ENCODE data around the gene FOSB.

FOSB gene

GRCh38 chr19:45471931-45472562 is 4.3 kb downstream of the FOSB start:
- no peak overlapping the region for H3K4me3 ChIP-seq (ENCODE audit: low read depth in 1 of 2, low read length in 2 of 2)
- peaks cover 9 to 26% of the 10 kb centered on the region in 2 donors for H3K4me1 ChIP-seq (ENCODE audit: control insufficient read depth in 1 of 2, insufficient read depth in 2 of 2, low read length in 2 of 2)
- H3K9me3 ChIP-seq (ENCODE audit: control insufficient read depth in 1 of 2, low read length in 2 of 2), result no peaks in the 10 kb centered on the region
- H3K36me3 ChIP-seq (ENCODE audit: control insufficient read depth in 1 of 2, insufficient read depth in 2 of 2, low read length in 2 of 2), result no peaks in the 10 kb centered on the region
- peaks cover 0 to 7% of the 10 kb centered on the region in 2 donors for H3K27me3 ChIP-seq (ENCODE audit: control insufficient read depth in 1 of 2, insufficient read depth in 2 of 2, low read length in 2 of 2)
- H3K9ac ChIP-seq (ENCODE audit: low read depth in 1 of 2, low read length in 2 of 2), result no peak overlapping the region
- H3K27ac ChIP-seq (ENCODE audit: low read depth, low read length), result no peak overlapping the region

DNA sequence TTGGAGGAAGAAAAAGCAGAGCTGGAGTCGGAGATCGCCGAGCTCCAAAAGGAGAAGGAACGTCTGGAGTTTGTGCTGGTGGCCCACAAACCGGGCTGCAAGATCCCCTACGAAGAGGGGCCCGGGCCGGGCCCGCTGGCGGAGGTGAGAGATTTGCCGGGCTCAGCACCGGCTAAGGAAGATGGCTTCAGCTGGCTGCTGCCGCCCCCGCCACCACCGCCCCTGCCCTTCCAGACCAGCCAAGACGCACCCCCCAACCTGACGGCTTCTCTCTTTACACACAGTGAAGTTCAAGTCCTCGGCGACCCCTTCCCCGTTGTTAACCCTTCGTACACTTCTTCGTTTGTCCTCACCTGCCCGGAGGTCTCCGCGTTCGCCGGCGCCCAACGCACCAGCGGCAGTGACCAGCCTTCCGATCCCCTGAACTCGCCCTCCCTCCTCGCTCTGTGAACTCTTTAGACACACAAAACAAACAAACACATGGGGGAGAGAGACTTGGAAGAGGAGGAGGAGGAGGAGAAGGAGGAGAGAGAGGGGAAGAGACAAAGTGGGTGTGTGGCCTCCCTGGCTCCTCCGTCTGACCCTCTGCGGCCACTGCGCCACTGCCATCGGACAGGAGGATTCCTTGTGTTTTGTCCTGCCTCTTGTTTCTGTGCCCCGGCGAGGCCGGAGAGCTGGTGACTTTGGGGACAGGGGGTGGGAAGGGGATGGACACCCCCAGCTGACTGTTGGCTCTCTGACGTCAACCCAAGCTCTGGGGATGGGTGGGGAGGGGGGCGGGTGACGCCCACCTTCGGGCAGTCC is 5.0 kb downstream of the FOSB start:
- Histone ChIP-seq H3K9ac (ENCODE audit: low read depth in 1 of 2, low read length in 2 of 2) (peak overlapping the region in 1 of 2 donors; percentile 15), H3K9me3 (ENCODE audit: control insufficient read depth in 1 of 2, low read length in 2 of 2) (no peaks in the 10 kb centered on the region), H3K4me1 (ENCODE audit: control insufficient read depth in 1 of 2, insufficient read depth in 2 of 2, low read length in 2 of 2) (peaks cover 8 to 27% of the 10 kb centered on the region in 2 donors), H3K4me3 (ENCODE audit: low read depth in 1 of 2, low read length in 2 of 2) (no peak overlapping the region), H3K36me3 (ENCODE audit: control insufficient read depth in 1 of 2, insufficient read depth in 2 of 2, low read length in 2 of 2) (no peaks in the 10 kb centered on the region), H3K27me3 (ENCODE audit: control insufficient read depth in 1 of 2, insufficient read depth in 2 of 2, low read length in 2 of 2) (peaks cover 0 to 7% of the 10 kb centered on the region in 2 donors), H3K27ac (ENCODE audit: low read depth, low read length) (no peak overlapping the region)

DNA sequence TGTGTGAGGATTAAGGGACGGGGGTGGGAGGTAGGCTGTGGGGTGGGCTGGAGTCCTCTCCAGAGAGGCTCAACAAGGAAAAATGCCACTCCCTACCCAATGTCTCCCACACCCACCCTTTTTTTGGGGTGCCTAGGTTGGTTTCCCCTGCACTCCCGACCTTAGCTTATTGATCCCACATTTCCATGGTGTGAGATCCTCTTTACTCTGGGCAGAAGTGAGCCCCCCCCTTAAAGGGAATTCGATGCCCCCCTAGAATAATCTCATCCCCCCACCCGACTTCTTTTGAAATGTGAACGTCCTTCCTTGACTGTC is 5.5 kb downstream of the FOSB start:
- peaks cover 0 to 7% of the 10 kb centered on the region in 2 donors for H3K27me3 ChIP-seq (ENCODE audit: control insufficient read depth in 1 of 2, insufficient read depth in 2 of 2, low read length in 2 of 2)
- H3K27ac ChIP-seq (ENCODE audit: low read depth, low read length), result no peak overlapping the region
- peaks cover 13 to 27% of the 10 kb centered on the region in 2 donors for H3K4me1 ChIP-seq (ENCODE audit: control insufficient read depth in 1 of 2, insufficient read depth in 2 of 2, low read length in 2 of 2)
- no peaks in the 10 kb centered on the region for H3K36me3 ChIP-seq (ENCODE audit: control insufficient read depth in 1 of 2, insufficient read depth in 2 of 2, low read length in 2 of 2)
- H3K9ac ChIP-seq (ENCODE audit: low read depth in 1 of 2, low read length in 2 of 2), result no peak overlapping the region
- no peak overlapping the region for H3K4me3 ChIP-seq (ENCODE audit: low read depth in 1 of 2, low read length in 2 of 2)
- no peaks in the 10 kb centered on the region for H3K9me3 ChIP-seq (ENCODE audit: control insufficient read depth in 1 of 2, low read length in 2 of 2)

GRCh38 chr19:45473682-45474605 is 6.1 kb downstream of the FOSB start:
- Histone ChIP-seq H3K4me1 (ENCODE audit: control insufficient read depth in 1 of 2, insufficient read depth in 2 of 2, low read length in 2 of 2) (peaks cover 13 to 25% of the 10 kb centered on the region in 2 donors), H3K9ac (ENCODE audit: low read depth in 1 of 2, low read length in 2 of 2) (no peak overlapping the region), H3K27me3 (ENCODE audit: control insufficient read depth in 1 of 2, insufficient read depth in 2 of 2, low read length in 2 of 2) (peaks cover 0 to 7% of the 10 kb centered on the region in 2 donors), H3K36me3 (ENCODE audit: control insufficient read depth in 1 of 2, insufficient read depth in 2 of 2, low read length in 2 of 2) (no peaks in the 10 kb centered on the region), H3K4me3 (ENCODE audit: low read depth in 1 of 2, low read length in 2 of 2) (no peak overlapping the region), H3K9me3 (ENCODE audit: control insufficient read depth in 1 of 2, low read length in 2 of 2) (no peaks in the 10 kb centered on the region), H3K27ac (ENCODE audit: low read depth, low read length) (no peak overlapping the region)

DNA sequence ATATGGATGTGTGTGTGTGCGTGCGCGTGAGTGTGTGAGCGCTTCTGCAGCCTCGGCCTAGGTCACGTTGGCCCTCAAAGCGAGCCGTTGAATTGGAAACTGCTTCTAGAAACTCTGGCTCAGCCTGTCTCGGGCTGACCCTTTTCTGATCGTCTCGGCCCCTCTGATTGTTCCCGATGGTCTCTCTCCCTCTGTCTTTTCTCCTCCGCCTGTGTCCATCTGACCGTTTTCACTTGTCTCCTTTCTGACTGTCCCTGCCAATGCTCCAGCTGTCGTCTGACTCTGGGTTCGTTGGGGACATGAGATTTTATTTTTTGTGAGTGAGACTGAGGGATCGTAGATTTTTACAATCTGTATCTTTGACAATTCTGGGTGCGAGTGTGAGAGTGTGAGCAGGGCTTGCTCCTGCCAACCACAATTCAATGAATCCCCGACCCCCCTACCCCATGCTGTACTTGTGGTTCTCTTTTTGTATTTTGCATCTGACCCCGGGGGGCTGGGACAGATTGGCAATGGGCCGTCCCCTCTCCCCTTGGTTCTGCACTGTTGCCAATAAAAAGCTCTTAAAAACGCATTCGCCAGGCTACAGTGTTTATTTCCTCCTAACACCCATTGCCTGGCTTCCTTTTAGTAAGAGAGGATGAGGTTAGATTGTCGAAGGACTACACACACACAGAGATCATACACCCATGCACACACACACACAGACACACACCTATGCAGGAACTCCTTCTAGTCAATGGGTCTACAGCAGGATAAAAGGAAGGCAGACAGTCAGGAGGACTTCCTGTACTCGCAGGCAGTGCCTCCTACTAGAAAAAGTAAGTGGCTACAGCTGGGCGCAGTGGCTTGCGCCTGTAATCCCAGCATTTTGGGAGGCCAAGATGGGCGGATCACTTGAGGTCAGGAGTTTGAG is 7.1 kb downstream of the FOSB start:
- H3K27me3 ChIP-seq (ENCODE audit: control insufficient read depth in 1 of 2, insufficient read depth in 2 of 2, low read length in 2 of 2), result peaks cover 0 to 7% of the 10 kb centered on the region in 2 donors
- H3K9ac ChIP-seq (ENCODE audit: low read depth in 1 of 2, low read length in 2 of 2), result no peak overlapping the region
- no peak overlapping the region for H3K27ac ChIP-seq (ENCODE audit: low read depth, low read length)
- no peak overlapping the region for H3K4me3 ChIP-seq (ENCODE audit: low read depth in 1 of 2, low read length in 2 of 2)
- no peaks in the 10 kb centered on the region for H3K9me3 ChIP-seq (ENCODE audit: control insufficient read depth in 1 of 2, low read length in 2 of 2)
- no peaks in the 10 kb centered on the region for H3K36me3 ChIP-seq (ENCODE audit: control insufficient read depth in 1 of 2, insufficient read depth in 2 of 2, low read length in 2 of 2)
- H3K4me1 ChIP-seq (ENCODE audit: control insufficient read depth in 1 of 2, insufficient read depth in 2 of 2, low read length in 2 of 2), result peaks cover 12 to 21% of the 10 kb centered on the region in 2 donors

GRCh38 chr19:45475537-45476291 is 7.9 kb downstream of the FOSB start:
- H3K9me3 ChIP-seq (ENCODE audit: control insufficient read depth in 1 of 2, low read length in 2 of 2), result no peaks in the 10 kb centered on the region
- H3K27ac ChIP-seq (ENCODE audit: low read depth, low read length), result no peak overlapping the region
- peaks cover 6 to 13% of the 10 kb centered on the region in 2 donors for H3K4me1 ChIP-seq (ENCODE audit: control insufficient read depth in 1 of 2, insufficient read depth in 2 of 2, low read length in 2 of 2)
- H3K4me3 ChIP-seq (ENCODE audit: low read depth in 1 of 2, low read length in 2 of 2), result no peak overlapping the region
- no peak overlapping the region for H3K9ac ChIP-seq (ENCODE audit: low read depth in 1 of 2, low read length in 2 of 2)
- peaks cover 0 to 7% of the 10 kb centered on the region in 2 donors for H3K27me3 ChIP-seq (ENCODE audit: control insufficient read depth in 1 of 2, insufficient read depth in 2 of 2, low read length in 2 of 2)
- no peaks in the 10 kb centered on the region for H3K36me3 ChIP-seq (ENCODE audit: control insufficient read depth in 1 of 2, insufficient read depth in 2 of 2, low read length in 2 of 2)

DNA sequence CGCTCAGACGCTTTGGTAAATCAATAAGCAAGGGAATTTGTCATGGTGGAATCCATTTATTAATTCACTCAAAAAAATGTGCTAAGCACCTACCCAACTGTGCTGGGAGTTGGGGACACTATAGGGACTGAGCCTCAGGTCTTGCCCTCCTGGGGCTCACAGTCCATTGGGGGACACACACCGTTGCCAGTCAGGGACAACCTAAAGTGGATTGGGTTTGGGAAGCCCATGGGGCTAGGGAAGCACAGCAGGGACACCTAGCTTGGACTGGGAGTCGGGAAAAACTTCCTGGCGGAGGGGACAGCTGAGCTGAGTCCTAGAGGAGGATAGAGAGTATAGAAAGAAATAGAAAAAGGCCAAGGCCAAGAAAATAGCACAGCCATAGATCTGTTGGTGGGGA is 8.5 kb downstream of the FOSB start:
- Histone ChIP-seq H3K36me3 (ENCODE audit: control insufficient read depth in 1 of 2, insufficient read depth in 2 of 2, low read length in 2 of 2) (no peaks in the 10 kb centered on the region), H3K4me3 (ENCODE audit: low read depth in 1 of 2, low read length in 2 of 2) (no peak overlapping the region), H3K4me1 (ENCODE audit: control insufficient read depth in 1 of 2, insufficient read depth in 2 of 2, low read length in 2 of 2) (peaks cover 6 to 12% of the 10 kb centered on the region in 2 donors), H3K27me3 (ENCODE audit: control insufficient read depth in 1 of 2, insufficient read depth in 2 of 2, low read length in 2 of 2) (peaks cover 0 to 7% of the 10 kb centered on the region in 2 donors), H3K9me3 (ENCODE audit: control insufficient read depth in 1 of 2, low read length in 2 of 2) (no peaks in the 10 kb centered on the region), H3K27ac (ENCODE audit: low read depth, low read length) (no peak overlapping the region), H3K9ac (ENCODE audit: low read depth in 1 of 2, low read length in 2 of 2) (no peak overlapping the region)

GRCh38 chr19:45477186-45477585 is 9.4 kb downstream of the FOSB start:
- Histone ChIP-seq H3K27me3 (ENCODE audit: control insufficient read depth in 1 of 2, insufficient read depth in 2 of 2, low read length in 2 of 2) (peaks cover 0 to 7% of the 10 kb centered on the region in 2 donors), H3K36me3 (ENCODE audit: control insufficient read depth in 1 of 2, insufficient read depth in 2 of 2, low read length in 2 of 2) (no peaks in the 10 kb centered on the region)

More at GRCh38 chr19:45477186-45477585, 9.4 kb downstream of the FOSB start:
- Histone ChIP-seq H3K4me3 (ENCODE audit: low read depth in 1 of 2, low read length in 2 of 2) (no peak overlapping the region), H3K27ac (ENCODE audit: low read depth, low read length) (no peak overlapping the region), H3K4me1 (ENCODE audit: control insufficient read depth in 1 of 2, insufficient read depth in 2 of 2, low read length in 2 of 2) (peaks cover 6 to 12% of the 10 kb centered on the region in 2 donors), H3K9ac (ENCODE audit: low read depth in 1 of 2, low read length in 2 of 2) (no peak overlapping the region), H3K9me3 (ENCODE audit: control insufficient read depth in 1 of 2, low read length in 2 of 2) (no peaks in the 10 kb centered on the region)

All from duodenal mucosa (tissue), 2 donors.